Spleen (tissue), 7 donors: Measurements from ENCODE around the gene LRRTM4.

Experiments used
- POLR2A ChIP-seq, 3 donors: fragments of 450-650 bp; IDR thresholded peaks; one replicate each; pipeline ENCODE4 v1.5.1; 2017; ENCODE audit warnings: antibody characterized with exemption in 3 of 3, mild to moderate bottlenecking in 1 of 3
- POLR2AphosphoS5 ChIP-seq, 3 donors: sonication (generic); formaldehyde crosslinking; IDR thresholded peaks; one replicate each; pipeline ENCODE4 v1.5.1; 2017; ENCODE audit warnings: antibody characterized with exemption in 3 of 3
- TF ChIP-seq, protein P1 (sequence below), 11 experiments: fragments of 200-600 bp in 7 of 11; fragments of 450-650 bp in 4 of 11; sonication (generic) in 4 of 11; IDR thresholded peaks in 8 of 11; conservative IDR thresholded peaks in 3 of 11; 1 replicate in 7 of 11; 2 replicates in 4 of 11; pipeline versions ENCODE4 v1.4.0 to v1.8.0; 2016 to 2021; ENCODE audit warnings: antibody characterized with exemption in 11 of 11, inconsistent platforms in 4 of 11, mild to moderate bottlenecking in 1 of 11
- donor health status: DM: no; HTN: no; CAD: no; lungs with moderate emphysema.
- donor health status: DM: no; HTN: no; CAD: no.
- donor health status: DM: no; HTN: no; CAD: no.

DNA sequence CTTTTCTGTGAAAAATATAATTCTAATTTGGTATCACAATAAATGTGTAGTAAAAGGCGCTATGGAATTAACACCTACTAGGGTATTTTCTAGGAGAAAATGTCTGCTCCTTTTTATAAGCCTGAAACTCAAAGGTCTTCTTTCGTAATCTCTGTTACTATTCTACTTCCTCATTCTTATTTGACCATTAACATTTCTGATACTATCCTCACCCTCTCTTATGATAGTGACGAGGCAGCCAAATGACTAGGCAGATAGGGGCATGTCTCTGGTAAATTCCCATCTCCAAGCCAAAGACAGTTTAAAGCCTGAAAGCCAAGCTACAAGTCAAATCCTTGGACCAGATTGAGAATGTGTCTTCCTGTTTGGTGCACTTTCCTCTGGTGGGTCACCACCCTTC is 251.7 kb downstream of the LRRTM4 start:
- TF ChIP-seq, protein P1, sequence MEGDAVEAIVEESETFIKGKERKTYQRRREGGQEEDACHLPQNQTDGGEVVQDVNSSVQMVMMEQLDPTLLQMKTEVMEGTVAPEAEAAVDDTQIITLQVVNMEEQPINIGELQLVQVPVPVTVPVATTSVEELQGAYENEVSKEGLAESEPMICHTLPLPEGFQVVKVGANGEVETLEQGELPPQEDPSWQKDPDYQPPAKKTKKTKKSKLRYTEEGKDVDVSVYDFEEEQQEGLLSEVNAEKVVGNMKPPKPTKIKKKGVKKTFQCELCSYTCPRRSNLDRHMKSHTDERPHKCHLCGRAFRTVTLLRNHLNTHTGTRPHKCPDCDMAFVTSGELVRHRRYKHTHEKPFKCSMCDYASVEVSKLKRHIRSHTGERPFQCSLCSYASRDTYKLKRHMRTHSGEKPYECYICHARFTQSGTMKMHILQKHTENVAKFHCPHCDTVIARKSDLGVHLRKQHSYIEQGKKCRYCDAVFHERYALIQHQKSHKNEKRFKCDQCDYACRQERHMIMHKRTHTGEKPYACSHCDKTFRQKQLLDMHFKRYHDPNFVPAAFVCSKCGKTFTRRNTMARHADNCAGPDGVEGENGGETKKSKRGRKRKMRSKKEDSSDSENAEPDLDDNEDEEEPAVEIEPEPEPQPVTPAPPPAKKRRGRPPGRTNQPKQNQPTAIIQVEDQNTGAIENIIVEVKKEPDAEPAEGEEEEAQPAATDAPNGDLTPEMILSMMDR (IDR thresholded peaks at IDR 0.05 in 8 of 11, conservative IDR thresholded peaks at IDR 0.05 in 3 of 11) = no peak
- TF ChIP-seq POLR2A (IDR thresholded peaks at IDR 0.05) = no peak
- no peak for TF ChIP-seq POLR2AphosphoS5 (IDR thresholded peaks at IDR 0.05)
